Uterus (tissue), 2 donors: ENCODE data around the gene EYS.

ENCODE experiments used
- POLR2A ChIP-seq, 2 donors: fragments of 450-650 bp; IDR thresholded peaks; one replicate each; pipeline ENCODE4 v1.6.1; 2016; ENCODE audit warnings: antibody characterized with exemption in 2 of 2, mild to moderate bottlenecking in 1 of 2, moderate library complexity in 1 of 2
- TF ChIP-seq, protein P1 (sequence below), 4 experiments: fragments of 200-600 bp in 2 of 4; fragments of 450-650 bp in 2 of 4; sonication (generic) in 2 of 4; IDR thresholded peaks; one replicate each; pipeline ENCODE4 v1.5.1; 2016 to 2019; ENCODE audit warnings: antibody characterized with exemption in 4 of 4, mild to moderate bottlenecking in 2 of 4, moderate library complexity in 1 of 4

DNA sequence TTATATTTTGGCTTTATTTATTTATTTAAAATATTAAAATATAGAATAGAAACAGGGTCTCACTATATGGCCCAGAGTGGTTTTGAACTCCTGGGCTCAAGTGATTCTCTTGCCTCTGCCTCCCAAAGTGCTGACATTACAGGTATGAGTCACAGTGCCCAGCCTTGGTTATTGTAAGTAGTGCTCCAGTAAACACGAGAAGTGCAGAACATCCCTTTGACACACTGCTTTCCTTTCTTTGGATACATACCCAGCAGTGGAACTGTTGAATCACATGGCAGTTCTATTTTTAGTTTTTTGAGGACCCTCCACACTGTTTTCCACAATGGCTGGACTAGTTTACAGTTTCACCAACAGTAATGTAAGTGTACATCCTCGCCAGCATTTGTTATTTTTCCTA is 1867.5 kb downstream of the EYS start:
- TF ChIP-seq, protein P1, sequence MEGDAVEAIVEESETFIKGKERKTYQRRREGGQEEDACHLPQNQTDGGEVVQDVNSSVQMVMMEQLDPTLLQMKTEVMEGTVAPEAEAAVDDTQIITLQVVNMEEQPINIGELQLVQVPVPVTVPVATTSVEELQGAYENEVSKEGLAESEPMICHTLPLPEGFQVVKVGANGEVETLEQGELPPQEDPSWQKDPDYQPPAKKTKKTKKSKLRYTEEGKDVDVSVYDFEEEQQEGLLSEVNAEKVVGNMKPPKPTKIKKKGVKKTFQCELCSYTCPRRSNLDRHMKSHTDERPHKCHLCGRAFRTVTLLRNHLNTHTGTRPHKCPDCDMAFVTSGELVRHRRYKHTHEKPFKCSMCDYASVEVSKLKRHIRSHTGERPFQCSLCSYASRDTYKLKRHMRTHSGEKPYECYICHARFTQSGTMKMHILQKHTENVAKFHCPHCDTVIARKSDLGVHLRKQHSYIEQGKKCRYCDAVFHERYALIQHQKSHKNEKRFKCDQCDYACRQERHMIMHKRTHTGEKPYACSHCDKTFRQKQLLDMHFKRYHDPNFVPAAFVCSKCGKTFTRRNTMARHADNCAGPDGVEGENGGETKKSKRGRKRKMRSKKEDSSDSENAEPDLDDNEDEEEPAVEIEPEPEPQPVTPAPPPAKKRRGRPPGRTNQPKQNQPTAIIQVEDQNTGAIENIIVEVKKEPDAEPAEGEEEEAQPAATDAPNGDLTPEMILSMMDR (IDR thresholded peaks at IDR 0.05): no peak
- no peak for TF ChIP-seq POLR2A (IDR thresholded peaks at IDR 0.05)
